HG03025 (cell line): ENCODE results near the gene POLR2J2.
A peak's percentile ranks its signal among the peaks of the same experiment; 100 is the strongest.
"Not testable (repeated sequence)": the region's sequence is repeated elsewhere in the genome, so short reads cannot be mapped to it uniquely, and the experiment has no call there.

ENCODE experiments used
- ATAC-seq: cut with Tn5 transposase; IDR thresholded peaks from one replicate; pipeline ENCODE4 v1.9.1; 2021; ENCODE audit warnings: mild to moderate bottlenecking, moderate library complexity; ENCODE audit not compliant: unreplicated experiment, low FRiP score

Gene POLR2J2

DNA sequence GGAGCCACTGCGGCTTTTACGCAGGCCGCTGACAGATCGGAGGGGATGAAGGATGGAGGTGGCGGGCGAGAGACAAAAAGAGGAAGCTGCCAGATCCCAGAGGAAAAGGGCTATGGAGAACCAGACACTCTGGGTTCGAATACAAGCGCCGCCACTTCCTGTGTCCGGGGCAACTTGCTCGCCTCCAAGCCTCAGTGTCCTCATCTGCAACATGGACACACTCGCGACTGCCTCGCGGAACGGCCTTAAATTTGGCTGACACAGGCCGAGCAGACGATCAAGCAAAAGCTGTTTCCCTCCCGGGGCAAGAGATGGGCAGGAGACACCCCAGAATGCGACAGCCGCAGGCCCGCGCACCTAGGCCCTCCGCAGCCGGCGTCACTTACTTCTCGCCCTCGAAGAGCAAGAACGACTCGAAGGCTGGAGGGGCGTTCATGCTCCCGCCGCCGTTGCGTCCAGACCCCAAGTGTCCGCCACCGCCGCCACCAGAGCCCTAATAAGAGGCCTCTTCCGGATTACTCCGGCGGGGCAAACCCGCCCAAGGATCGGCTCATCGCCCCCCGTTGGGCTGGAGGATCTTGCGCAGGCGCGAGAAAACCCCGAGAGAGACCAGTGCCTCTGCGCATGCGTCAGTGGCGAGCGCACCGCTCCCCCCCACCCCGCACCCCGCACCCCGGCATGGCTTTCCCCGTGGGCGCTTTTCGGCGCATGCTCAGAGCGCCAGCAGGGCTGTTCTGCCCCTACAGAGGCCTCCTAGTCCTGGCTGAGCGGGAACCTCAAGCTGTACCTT is at the start of gene POLR2J2:
TSS of gene POLR2J2 (minus strand) at position 498 of the 790 bp plus-strand sequence. CDS start at position 436, 62 bp downstream.
- peak; percentile 52 for ATAC-seq

- ATAC-seq: not testable (repeated sequence)
Observed at GRCh38 chr7:102718491-102718890, 47.0 kb upstream of the POLR2J2 start.

DNA sequence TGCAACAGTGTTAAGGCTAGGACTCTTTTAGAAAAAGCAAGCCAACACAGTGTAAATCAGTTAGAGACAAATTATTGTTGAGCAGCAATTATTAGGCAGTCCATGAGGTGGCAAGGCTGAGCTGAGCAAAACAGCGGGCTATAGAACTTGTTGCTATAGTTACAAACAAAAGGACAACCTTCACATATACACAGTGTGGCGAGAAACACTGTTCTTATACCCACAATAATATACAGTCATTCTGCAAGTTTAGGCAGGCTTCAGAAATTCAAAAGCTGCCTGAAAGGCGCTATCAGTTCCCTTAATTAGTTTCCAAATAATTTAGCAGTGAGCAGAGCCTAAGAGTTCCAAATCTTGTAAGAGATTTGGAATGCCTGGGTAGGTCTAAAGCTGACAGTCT is 44.3 kb upstream of the POLR2J2 start:
- ATAC-seq: peak; percentile 39

GRCh38 chr7:102714774-102715522 is 43.5 kb upstream of the POLR2J2 start:
- not testable (repeated sequence) for ATAC-seq

GRCh38 chr7:102713691-102714080 is 42.2 kb upstream of the POLR2J2 start:
- ATAC-seq: peak; percentile 69

- peak; percentile 62 for ATAC-seq
Observed at GRCh38 chr7:102713011-102713690, 41.7 kb upstream of the POLR2J2 start.

GRCh38 chr7:102698962-102699750 is 27.7 kb upstream of the POLR2J2 start:
- ATAC-seq: not testable (repeated sequence)

DNA sequence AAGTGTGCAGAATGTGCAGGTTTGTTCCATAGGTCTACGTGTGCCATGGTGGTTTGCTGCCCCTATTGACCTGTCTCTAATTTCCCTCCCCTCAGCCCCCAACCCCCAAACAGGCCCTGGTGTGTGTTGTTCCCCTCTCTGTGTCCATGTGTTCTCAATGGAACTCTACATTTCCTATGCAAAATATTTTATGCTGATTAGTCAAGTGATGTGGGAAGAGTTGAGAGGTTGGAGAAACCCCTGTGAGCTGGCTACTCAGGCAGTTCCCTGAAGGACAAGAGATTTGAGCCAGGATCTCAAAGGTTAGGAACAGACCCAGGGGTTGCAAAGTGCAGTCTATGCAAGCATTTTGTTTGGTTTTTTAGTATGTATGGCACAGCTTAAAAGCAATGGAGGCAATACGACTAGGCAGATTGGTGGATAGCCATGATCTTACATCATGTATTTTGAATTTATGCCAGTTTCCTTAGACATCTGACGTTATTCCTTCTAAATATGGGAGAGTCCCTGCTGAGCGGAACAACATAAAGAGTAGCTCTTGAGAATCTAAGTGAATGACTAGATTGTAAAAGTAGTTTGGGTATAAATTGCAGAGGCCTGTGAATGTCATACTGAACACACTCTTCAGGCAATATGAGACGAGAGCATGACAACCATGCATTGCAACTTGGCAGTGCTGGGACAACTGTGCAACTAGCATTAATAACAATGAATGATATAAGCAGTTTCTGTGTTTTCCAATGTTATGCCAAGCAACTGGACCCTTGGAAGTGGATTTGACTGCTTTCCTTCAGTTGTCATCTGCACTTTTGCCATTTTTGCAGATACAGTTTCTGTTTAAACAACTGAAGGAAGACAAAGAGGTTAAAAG is 26.4 kb upstream of the POLR2J2 start:
- ATAC-seq: not testable (repeated sequence)

DNA sequence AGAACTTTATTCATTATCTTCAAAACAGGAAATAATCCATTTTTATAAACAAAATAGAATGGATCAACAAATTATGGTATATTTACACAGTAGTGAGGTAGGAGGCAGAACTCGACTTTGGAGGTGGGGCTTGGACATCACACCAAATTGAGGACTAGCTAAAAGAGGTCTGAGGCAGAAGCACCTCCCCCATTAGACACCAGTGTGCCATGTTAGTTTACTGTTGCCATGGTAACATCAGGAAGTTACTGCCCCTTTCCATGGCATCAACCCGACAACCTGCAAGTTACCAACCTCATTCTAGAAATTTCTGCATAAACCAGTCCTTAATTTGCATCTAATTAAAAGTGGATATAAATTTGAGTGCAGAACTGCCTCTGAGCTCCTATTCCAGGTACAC is 24.5 kb upstream of the POLR2J2 start:
- not testable (repeated sequence) for ATAC-seq

- ATAC-seq: not testable (repeated sequence)
Observed at GRCh38 chr7:102695033-102695552, 23.6 kb upstream of the POLR2J2 start.

GRCh38 chr7:102694008-102694407 is 22.5 kb upstream of the POLR2J2 start:
- ATAC-seq: not testable (repeated sequence)

GRCh38 chr7:102690602-102691001 is 19.1 kb upstream of the POLR2J2 start:
- not testable (repeated sequence) for ATAC-seq

DNA sequence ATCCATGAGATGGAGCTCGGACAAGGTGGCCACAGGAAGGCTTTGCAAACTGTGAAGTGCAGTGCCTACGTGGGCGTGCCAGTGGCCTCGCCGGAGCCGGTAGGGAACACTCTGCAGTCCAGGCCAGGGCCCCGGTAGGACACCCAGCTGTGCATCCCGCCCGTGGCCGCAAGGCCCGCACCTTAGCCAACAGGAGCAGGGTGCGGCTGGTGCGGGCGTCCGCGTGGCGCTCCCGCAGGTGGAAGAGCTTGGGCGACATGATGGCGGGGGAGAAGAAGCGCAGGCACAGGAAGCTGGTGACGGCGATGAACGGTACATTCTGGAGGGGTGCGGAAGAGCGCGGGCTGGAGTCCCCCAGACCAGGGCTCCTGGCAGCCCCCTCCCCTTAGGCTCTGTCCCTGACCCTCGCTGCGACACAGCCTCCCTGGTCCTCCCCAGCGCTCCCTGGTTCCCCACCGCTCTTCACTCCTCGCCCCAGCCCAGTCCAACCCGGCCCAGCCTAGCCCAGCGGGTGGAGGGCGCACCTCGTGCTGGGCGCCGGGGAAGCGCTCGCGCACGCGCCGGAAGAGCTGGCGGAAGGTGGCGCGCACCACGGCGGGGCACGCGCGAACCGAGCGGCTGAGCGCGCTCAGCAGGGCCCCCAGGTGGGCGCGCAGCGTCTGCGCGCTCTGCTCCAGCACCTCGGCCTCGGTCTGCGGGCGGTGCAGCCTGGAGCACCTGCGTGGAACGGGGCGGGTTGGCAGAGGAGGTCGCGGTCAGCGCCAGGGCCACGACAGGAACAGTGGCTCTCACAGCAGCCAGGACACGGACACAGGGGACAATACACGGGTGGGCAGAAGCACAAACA is 18.2 kb upstream of the POLR2J2 start:
- peak; percentile 48 for ATAC-seq

- ATAC-seq: peak; percentile 68
Observed at GRCh38 chr7:102688299-102689036, 17.0 kb upstream of the POLR2J2 start.

GRCh38 chr7:102682560-102682959 is 11.1 kb upstream of the POLR2J2 start:
- not testable (repeated sequence) for ATAC-seq

- not testable (repeated sequence) for ATAC-seq
Observed at GRCh38 chr7:102680780-102681179, 9.3 kb upstream of the POLR2J2 start.

DNA sequence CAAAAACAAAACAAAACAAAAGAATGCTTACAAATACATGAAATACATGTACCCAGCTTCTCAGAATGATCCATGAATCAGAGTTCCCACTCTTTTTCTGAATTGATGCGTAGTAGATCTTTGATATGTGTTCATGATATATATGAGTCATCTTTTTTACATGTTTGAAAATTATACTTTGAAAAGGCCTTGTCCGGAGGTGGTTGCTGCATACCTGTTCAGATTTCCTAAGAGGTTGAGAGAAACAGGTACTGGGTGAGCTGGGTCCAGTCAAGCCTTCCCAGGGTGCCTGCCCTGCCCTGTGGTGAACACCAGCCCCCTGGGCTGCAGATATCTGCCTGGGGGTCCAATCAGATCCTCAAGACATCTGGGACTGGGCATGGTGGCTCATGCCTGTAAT is 4.1 kb upstream of the POLR2J2 start:
- ATAC-seq: not testable (repeated sequence)
